CD4-positive, alpha-beta T cell treated with Interleukin-6 at 100 ng/mL for 8 hours (primary cell): ENCODE data around the gene MAD2L1.
A peak's percentile ranks its signal among the peaks of the same experiment; 100 is the strongest.
"Not testable (repeated sequence)": the region's sequence is repeated elsewhere in the genome, so short reads cannot be mapped to it uniquely, and the experiment has no call there.

ENCODE experiments used
- DNase-seq: peaks from one replicate; pipeline ENCODE4 v3.0.0-alpha.2; 2020; ENCODE audit warnings: mixed read lengths, low spot score

The MAD2L1 gene

DNA sequence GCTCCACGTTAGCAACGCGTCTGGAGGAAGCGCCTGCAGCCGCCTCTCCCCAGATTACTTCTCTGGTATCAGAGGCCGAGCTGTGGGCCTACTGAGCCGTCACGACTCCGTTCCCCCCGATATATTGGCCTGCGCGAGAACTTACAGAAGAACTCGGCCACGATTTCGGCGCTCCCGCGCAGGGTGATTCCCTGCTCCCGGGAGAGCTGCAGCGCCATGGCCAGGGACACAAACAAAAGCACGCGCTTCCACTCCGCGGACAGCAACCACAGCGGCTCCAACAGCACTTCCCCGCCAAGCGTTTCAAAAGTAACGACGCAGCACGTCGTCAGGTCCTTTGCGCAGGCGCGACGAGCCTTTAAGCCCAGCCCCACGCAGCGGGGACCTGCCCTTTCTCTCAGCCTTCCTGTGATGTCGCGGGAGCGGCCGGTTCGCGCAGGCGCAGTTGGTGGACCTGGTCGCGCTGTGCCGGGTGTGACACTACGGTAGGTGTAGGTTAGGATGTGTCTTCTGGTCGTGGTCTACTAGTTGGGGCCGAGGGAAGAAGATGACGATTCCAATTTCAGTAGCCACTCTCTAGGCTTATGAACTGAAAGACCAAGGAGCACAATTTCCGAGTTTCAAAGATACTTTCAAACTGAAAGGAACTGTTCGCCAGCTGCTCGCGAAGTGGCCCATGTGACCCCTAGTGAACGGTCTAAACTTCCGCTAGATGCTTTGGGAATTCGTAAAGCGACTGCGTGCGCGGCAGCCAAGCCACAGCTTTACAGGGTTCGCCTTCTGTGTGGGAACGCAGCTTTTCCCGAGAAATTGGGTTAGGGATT lies at the start of gene MAD2L1:
Gene MAD2L1 (minus strand): TSS at position 332 of the 824 bp plus-strand sequence. CDS start 114 bp downstream, at position 218.
- DNase-seq, result peak; percentile 99

DNA sequence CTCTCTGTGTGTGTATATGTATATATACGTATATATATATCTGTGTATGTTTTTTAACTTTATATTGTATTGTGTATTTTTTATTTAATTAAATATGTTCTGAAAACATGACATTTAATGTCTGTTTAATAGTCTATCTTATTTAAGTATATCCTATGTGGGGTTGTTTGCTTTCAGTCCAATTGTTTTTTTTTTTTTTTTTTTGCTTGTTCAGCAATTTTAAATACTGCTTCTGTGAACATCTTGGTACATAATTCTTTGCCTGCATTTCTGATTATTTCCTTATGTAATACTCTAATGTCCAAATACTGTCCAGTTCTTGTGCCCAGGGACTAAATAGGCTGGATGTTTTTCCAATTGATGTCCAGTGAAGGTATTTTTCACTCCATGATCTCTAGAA lies 45.1 kb upstream of the MAD2L1 start:
- no peak for DNase-seq

DNA sequence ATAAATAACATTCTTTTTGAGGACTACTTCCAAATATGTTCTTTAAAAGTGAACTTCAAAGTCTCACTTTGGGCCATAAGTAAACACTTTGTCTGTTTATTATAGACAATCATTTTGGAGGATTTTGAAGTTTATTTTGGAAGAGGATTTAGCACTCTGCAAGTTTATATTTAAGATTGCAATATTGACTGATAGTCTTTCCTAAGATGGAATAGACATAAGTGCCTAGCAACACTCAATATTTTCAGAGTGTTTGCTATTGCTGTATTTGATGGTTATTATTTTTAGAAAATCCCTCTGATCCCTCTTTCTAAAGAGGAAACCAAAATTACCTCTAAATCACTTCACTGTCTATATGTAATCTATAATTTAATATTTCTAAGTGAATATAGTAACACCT lies 42.8 kb upstream of the MAD2L1 start:
- no peak for DNase-seq

DNA sequence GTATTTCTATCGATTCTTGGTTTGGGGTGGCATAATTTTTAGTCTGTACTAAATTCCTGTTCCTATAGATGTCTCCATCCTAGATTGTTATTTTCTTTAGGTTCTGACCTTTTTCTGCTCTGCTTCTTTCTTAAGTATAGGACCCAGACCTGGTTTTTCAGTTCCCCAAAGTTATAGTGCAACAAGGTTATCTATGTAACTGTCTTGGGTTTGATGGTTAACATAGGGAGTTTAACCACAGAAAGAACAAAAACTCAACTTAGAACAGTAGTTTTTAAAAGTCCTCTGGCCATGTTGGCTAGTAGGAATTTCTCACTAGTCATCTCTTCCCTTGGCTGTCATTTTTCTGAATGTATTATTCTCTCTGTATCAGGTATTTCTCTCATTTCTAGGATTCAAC lies 38.8 kb upstream of the MAD2L1 start:
- no peak for DNase-seq

DNA sequence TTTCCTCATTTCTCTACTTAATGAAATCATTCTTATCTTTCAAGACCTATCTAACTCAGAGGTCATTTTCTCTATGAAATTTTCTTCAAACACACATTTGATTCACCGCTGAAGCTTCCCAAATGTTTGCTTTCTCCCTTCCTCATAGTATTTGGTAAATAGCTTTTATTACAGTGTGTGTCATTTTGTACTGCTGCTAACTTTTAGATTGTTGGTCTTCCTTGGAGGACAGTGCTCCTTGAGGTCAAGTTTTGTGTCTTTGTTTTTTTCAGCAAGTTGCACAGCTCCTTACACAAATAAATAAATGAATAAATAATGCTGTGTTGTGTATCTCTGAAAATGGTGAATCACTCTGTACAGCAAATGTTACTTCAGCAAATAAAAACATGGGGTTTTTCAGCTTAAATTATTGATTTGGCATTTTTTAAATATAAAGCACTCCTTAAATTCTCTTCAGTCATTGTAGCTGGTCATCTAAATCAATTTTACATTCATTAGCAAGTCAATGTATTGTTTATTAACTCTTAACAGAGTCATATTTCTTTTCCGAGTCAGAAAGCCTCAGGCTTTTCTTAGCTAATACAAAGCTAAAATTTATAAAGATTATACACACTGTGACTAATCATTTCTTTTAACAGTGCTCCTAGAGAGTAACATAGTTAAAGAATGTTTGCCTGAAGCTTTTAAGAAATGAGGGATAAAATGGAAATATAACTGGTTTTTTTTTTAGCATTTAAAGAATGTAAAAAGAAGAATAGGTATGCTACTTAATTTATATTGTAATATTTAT lies 30.1 kb upstream of the MAD2L1 start:
- DNase-seq, result no peak

DNA sequence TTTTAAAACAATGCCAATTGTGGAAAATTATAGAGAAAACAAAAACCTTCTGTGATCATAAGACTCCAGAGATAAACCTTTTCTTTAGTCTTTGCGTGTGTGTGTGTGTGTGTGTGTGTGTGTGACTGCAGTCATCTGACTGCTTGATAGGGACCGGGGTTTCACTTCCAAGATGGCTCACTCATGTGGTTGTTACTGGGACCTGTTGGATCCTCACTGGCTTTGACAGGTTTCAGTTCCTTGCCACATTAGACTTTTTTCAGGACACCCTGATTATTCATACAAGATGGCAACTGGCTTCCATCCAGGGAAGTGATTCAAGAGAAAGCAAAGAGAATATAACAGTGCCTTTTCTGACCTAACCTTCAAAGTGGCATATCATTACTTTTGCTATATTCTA lies 21.9 kb upstream of the MAD2L1 start:
- DNase-seq, result no peak

DNA sequence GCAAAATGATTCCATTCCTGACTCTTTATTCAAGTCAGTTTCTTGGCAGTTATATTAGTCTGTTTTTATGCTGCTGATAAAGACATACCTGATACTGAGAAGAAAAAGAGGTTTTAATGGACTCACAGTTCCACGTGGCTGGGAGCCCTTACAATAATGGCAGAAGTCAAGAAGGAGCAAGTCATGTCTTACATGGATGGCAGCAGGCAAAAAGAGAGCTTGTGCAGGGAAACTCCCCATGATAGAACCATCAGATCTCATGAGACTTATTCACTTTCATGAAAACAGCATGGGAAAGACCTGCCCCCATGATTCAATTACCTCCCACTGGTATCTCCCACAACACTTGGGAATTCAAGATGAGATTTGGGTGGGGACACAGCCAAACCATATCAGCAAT lies 21.4 kb upstream of the MAD2L1 start:
- not testable (repeated sequence) for DNase-seq

DNA sequence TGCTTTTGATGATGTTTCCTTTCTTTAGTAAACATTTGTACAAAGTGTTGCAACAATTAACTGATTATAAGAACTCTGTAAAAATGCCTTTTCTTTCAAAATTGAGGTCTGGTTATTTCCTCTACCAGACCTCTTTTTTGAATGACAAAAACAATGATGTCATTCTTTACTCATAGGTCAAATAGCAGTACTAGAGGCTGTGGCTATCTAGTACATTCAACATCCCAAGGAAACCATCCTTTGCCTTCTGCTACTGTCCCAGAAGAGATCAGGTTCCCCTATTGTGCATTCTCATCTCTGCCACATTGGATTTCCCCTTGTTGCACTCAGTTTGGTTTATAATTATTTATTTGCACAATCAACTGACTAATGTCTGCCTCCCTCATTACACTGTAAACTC lies 19.1 kb upstream of the MAD2L1 start:
- DNase-seq, result no peak

DNA sequence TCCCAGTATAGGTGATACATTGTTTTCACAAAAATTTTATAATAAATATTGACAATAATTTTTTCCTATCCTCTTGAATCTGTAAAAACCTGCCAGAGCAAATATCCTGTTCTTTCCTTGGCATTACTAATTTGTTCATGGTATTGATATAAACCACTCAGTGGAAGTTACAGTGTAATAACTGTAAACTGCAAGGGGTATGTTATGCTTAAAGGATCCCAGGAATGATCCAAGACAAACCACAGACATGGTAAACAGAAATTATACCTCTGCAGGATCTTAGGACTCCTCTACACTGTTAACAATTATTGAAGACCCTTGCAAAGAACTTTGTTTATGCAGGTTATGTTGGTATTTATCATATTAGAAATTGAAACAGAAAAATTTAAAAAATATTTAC lies 17.7 kb upstream of the MAD2L1 start:
- no peak for DNase-seq

DNA sequence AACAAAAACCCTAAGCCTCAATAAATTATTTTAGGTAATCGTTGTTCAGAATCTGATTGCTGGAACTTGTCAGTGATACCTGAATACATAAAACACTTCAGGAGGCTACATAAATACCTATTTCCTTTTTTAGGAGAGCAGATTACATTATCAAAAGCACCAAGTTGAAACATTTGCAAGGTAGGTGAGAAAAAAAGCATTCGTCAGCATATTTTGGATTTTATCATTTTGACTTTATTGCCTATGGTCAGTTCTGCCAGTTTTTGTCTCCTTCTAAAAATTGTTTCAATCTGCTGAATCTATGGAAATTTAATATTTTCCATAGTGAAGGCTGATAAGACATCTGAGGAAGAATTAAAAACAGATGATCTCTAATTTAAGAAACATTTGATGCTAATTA lies 16.5 kb upstream of the MAD2L1 start:
- DNase-seq, result no peak

DNA sequence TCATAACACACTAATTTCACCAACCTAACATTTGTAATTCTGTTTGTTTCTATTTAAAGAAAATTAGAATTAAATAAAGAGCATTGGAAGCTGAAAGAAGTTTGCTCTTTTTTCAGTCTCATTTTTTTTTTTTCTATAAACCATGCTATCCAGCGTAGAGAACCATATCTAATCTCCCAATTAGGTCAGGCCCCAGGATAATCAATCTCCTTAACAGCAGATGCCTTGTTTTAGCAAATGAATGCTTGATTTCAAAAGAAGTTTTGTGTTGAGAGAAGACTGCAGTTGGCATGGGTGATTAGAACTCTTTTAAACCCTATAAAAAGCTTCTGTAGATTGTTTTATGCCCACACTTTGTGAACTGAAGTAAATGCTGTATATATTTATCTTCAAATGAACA lies 15.6 kb upstream of the MAD2L1 start:
- DNase-seq, result no peak

DNA sequence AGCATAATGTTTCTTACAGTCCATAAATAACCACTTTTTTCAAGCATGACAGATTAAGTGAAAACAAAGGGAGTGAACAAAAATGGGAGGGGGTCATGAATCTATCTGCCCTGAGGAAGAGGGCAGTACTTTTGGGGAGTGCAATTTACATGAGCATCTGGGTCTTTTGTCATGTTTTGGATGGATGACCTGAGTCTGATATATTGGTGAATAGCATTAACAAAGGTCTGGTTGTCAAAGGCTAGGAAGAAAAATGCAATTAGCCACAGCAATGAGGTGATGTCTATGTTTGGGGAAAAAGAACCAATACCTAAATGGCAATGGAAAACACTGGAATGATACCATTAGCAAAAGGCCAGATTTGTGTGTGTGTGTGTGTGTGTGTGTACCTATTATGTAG lies 15.1 kb upstream of the MAD2L1 start:
- DNase-seq, result no peak

DNA sequence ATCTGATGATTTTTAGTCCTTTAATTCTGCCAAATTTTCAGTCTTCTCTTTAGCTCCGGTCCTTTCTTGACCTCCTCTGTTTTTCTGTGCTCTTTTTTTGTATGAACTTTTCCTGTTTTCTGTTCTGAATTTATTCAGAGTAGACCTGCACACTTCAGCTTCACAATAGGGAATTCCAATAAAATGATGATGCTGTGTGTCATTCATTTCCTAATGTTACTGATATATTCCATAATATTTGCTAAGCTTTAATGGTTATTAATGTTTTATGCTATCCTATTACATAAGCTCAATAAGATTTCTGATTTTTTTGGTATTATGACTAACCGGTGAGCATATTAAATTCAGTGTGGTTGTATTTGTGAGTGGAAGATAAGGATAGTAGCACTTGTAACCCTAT lies 13.9 kb upstream of the MAD2L1 start:
- DNase-seq, result no peak

DNA sequence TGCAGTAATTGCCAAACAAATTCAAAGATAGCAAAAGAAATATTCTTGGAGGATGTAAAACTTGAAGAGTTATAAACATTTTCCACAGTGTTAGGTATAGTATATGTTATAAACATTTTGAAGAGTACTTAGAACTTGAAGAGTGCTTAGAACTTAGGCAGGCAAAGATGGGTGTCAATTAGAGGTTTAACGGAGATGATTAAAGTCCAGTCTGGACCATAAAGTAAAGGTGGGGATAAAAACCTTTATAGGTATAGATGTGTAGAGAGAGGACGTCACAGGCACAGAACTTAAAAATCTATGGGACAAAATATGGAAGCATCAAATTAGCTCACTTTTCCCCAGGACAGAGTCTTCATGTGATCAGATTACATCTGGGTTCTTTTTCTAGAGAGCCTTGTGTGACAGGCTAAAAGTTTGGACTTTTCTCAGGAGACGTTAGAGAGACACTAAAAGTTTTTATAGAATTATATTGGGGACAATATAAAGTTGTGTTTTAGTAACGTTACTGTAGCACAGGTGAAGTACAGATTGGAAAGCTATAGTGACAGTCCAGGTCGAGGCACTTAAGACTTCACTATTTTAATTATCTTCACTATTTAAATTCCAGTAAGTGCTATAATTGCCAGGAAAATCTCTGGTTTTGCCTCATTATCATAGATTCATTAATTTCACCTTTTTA lies 13.3 kb upstream of the MAD2L1 start:
- DNase-seq, result no peak

DNA sequence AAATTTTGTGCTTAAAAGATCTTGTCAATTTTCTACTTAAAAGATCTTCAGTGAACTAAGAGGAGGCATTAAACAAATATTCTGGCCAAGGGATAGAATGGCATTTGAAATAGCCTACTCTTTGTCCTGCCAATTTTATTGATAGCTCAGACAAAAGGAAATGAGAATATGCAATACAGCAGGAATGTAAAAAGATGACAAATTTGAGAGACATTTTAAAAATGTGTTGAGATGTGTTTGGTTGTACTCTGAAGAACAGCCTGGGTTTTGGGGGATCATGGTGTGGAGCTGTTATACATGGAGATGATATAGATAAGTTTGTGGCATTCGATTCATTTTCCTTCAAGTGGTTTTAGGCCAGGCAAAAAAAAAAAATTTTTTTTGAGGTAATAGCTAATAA lies 11.6 kb upstream of the MAD2L1 start:
- no peak for DNase-seq

DNA sequence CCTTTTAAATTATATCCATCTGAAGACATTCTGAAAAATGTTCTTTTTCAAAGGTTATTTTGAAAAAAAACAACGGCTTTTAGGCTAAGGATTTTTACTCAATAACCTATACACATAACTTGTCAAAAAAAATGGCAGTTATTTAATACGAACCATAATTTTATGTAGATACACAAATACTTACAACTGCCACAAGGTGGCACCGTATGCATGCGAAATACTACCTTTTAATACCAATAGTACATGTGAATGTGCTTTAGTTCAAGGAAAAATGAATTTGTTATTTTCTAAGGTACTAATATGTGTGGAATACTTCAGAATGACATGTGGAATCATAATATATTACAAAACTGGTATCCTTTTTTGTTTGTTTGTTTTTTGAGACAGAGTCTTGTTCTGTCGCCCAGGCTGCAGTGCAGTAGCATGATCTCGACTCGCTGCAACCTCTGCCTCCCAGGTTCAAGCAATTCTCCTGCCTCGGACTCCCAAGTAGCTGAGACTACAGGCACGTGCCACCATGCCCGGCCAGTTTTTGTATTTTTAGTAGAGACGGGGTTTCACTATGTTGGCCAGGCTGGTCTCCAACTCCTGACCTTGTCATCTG lies 4.6 kb upstream of the MAD2L1 start:
- peak; percentile 49 for DNase-seq

DNA sequence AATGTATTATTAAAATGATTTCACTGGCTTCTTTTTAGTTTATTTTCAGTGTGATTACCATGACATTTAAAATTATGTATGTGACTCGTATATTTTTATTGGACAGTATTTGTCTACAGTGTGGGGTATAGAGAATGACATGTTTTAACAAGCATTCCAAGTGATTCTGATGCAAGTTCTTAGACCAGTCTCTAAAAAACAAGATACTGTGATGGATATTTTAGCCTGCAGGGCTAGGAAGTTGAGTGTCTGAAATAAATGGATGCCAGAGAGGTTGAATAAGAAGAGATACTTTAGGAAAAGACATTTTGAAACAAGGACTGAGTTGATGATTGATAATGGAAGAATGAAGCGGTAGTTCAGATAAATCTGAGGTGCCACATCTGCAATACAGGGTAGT lies 3.5 kb upstream of the MAD2L1 start:
- no peak for DNase-seq

DNA sequence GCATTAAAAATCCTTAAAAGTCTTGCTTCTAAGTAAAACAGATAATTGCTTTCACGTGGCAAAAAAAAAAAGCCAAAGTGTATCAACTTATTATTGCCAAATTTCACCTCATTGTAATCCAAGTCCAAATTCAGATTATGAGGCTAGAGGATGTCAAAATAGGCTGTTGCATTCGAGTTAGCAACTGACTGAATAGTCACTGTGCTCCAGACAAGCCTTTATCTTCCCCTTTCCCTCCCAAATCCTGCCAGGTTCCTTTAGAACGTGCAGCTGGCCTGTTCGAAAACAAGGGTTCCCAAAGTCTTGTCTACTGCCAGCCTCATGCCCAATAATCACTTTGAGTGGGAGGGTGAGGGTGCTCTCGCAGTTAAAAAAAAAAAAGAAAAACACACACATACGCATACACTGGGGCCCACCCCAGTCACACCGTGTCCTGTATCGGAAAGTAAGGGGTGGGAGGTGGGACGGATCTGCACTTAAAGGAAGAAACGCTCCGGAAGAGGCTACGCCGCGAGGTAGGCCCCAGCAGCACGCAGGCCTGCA lies 603 bp downstream of the MAD2L1 start:
- DNase-seq, result peak; percentile 41

DNA sequence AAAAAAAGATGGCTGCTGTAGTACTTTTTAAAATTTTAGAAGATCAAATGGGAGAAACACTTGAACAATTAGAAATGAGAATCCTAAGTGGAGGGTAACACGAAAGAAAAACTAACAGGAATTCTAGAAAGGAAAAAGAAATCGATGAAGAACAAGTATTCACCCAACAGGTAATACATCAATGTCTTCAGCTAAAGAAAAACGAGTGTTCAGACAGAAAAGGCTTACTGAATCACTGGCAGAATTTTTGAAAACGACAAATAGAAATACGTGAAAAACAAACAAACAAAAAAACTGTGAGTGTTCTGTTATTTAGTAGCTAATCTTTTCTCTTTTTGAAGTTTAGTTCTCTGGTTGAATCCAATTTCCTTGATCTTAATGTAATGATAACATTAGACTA lies 1.8 kb downstream of the MAD2L1 start:
- DNase-seq, result no peak

DNA sequence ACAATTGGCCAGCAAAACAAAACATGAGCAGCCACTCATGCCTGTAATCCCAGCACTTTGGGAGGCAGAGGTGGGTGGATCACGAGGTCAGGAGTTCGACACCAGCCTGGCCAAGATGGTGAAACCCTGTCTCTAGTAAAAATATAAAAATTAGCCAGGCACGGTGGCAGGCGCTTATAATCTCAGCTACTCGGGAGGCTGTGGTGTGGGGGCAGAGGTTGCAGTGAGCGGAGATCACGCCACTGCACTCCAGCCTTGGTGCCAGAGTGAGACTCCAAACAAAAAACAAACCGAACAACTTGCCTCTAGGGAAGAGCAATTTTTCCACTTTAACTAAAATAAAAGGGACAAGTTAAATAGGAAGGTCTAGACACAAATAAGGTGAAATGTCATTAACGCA lies 2.9 kb downstream of the MAD2L1 start:
- not testable (repeated sequence) for DNase-seq

DNA sequence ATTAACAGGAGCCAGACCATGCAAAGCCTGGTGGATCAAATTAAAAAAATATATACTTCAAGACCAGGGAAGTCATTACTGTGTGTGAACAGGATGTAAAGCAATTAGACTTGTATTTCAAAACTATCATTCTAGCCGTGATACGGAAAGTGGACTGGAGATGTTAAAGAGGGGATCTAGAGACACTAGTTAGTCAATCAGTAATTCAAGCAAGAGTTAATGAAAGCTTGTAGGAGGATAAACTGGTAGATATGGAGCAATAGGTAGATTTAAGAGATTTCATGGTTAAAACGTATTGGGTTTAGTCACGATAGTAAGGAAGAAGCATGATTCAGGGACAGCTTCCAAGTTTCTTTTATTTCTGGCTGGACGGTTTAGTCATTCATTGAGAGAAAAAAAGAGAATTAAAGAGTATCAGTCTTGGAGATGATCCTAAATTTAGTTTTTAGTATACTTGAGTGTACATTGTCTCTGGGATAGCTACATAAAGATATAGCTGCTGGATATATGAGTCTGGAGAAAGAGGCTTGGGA lies 3.9 kb downstream of the MAD2L1 start:
- DNase-seq, result no peak

DNA sequence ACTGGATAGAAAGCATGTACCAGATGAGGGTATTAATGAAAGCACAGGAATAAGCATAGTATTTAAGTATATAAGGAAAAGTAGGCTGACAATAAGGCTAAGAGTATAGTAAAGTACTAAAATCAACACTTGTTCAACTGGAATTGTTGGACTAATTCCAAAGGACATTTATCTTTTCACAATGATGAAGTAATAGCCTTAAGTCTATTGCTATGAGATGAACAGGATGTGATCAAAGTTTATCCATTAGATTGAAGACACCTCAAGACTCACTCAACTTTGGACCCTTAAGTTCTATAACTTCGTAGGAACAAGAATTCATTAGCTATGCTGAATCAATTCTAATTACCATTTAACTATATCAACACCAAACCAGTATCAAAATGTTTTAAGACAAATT lies 7.6 kb downstream of the MAD2L1 start:
- DNase-seq, result no peak
